ENCODE results near the gene AGPAT2.

The AGPAT2 gene

DNA sequence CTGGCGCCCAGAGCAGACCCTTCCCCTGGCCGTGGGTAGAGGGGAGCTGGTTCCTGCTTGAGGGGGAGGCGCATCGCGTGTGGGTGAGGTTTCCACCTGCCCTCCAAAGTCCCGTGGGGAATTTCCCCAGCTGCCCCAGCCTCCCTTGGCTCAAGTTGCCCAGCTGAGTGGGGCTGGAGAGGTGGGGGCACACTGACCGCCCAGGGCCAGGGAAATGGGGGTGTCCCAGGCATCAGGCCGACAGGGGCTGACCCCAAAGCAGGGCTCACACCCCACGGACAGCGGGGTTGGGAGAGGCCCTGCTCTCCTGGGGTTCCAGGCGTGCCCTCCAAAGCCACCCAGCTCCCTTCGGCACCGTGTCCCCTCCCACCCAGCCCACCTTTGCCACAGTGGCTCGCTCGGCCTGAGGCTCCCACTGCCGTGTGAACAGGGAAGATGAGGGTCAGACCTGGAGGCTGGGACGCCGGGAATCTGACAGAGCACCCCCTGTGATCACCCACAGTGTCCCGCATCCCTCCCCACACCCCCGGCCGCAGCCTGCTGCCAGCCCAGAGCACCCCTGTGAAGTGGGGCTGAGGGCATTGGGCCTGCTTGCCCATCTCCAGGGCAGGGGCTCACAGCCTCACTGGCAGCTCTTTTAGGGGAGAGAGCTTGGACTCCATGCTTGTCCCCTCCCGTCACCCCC is 25.5 kb downstream of the AGPAT2 start:
- DNase-seq (ENCODE audit: low spot score): no peak

GRCh38 chr9:136660971-136661550 is 26.2 kb downstream of the AGPAT2 start:
- no peak for DNase-seq (ENCODE audit: low spot score)

- DNase-seq (ENCODE audit: low spot score): no peak
Observed at GRCh38 chr9:136659861-136660784, 27.1 kb downstream of the AGPAT2 start.

- no peak for DNase-seq (ENCODE audit: low spot score)
Observed at GRCh38 chr9:136658849-136659535, 28.3 kb downstream of the AGPAT2 start.

GRCh38 chr9:136657974-136658848 is 29.0 kb downstream of the AGPAT2 start:
- DNase-seq (ENCODE audit: low spot score): no peak

DNA sequence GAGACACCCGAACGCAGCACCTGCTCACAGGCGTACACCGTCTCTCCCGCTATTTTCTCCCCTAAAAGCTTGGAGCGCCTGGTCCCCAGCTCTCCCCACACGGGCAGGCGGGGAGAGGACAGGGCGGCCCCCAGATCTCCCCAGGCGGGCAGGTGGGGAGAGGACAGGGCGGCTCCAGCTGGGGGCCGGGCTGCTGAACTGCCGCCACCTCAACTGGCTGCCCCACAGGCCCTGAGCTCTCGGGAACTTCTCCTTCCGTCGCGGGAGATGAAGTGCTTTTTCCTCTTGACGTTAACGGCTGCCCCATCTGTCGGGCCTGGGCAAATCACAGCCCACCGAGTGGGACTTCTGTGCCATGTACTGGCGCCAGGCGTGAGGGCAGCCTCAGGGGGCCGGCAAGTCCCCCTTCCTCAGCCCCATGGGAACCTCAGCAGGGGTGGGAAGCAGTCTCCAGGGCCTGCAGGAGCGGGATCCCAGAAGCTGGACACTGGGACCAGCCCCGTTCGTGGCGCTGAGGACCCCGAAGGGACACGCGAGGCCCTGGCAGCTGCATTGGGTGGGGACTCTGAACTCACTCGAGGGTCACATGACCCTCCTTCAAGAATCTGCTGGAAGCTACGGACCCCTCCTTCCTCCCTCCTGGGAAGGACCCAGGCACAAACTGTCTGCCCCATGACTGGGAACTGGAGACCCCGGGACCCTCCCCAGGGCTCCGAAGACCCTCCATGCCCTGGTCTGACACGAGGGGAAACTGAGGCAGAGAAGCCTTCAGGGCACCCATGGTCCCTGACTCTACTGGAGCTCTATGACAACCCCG is 30.3 kb downstream of the AGPAT2 start:
- DNase-seq (ENCODE audit: low spot score): no peak

DNA sequence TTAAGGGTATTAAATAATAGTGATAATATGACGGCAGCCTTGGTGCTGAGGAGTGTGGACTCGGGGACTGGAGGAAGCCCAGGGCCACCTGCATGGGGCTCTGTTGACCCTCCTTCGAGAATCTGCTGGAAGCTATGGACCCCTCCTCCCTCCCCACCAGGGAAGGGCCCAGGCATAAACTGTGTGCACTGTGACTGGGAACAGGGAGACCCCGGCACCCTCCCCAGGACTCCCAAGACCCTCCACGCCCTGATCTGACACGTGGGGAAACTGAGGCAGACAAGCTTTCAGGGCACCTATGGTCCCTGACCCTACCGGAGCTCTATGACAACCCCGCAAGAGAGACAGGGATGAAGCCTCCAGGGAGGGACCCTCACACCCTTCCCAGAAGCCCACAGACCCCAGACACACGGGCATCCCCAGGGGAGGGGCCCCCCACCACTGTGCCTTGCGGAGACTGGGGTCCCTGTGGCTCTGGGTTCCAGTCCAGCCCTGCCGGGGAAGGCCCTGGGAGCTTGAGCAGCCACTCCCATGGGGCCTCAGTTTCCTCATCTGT is 31.0 kb downstream of the AGPAT2 start:
- DNase-seq (ENCODE audit: low spot score): no peak

DNA sequence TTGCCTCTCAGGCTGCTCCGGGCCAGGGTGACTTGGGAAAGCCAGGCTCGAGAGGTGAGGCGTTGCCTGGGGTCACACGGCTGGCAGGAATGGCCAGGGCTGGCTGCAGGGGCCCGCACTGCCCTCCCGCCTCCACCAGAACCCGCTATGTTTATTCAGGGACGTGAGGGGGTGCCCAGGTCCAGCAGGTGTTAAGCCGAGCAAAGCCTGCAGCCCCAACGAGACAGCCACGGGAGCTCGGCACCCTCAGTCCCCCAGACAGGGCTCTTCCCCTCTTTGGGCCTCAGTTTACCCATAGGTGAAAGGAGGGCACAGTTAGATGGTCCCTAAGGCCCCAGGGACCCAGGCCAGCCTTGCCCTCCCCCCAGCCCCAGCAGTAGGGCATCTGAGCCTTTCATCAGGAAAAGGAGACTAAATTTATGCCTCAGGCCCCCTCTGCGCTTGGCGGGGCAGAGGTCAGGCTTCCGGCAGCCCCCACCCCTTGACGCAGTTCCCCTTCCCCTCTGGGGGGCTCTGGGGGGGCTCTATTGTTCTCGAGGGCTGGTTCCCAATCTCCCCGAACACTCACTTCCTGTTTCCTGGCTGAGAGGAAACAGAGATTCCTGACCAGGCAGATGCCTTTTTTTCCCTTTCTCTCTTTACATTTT is 31.6 kb downstream of the AGPAT2 start:
- no peak for DNase-seq (ENCODE audit: low spot score)

GRCh38 chr9:136654820-136655535 is 32.3 kb downstream of the AGPAT2 start:
- no peak for DNase-seq (ENCODE audit: low spot score)

DNA sequence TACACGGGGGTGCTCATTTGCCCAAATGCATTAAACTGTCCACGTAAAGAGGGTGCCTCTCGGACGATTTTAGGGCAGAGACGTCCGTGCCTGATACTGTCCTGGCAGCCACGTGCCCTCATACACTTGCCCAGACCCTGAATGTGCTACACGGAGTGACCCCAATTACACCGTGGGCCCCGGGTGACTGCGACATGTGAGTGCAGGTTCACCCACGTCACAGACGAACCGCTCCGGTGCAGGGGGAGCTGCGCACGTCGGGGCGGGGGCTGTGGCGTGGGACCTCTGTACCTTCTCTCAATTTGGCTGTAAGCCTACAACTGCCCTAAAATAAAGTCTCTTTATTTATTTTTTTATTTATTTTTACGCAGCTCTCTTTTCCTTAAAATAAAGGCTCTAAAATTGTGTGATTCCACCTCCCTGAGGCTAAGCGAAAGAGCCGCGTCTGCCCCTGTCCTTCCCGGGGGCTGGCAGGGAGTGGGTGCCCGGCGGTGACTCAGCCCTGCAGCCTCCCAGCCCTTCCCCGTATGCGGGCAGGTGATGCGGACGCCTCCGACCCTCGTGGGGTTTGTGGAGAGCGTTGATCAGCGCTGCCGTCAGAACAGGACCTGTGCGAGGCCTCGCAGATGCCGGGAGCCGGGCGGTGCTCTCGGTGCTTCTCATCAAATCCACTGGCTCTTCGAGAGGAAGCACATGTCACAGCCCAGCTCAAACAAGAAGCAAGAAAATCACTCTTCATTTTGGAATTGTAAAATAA is 33.8 kb downstream of the AGPAT2 start:
- DNase-seq (ENCODE audit: low spot score): no peak

DNA sequence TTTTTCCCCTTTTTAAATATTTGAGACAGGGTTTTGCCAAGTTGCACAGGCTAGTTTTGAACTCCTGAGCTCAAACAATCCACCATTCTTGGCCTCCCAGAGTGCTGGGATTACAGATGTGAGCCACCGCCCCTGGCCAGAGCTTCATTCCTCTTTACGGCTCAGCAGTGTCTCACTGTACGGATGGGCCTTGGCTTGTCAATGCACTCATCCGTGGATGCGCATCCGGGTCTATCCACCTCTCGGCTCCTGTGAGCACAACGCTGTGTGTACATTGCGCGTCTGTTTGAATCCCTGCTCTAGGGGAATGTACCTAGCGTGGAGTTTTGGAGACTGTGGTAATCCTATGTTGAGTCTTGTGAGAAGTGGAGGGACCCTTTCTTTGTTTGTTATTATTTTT is 35.4 kb downstream of the AGPAT2 start:
- no peak for DNase-seq (ENCODE audit: low spot score)

- DNase-seq (ENCODE audit: low spot score): no peak
Observed at GRCh38 chr9:136650648-136651047, 36.6 kb downstream of the AGPAT2 start.

GRCh38 chr9:136650021-136650420 is 37.2 kb downstream of the AGPAT2 start:
- no peak for DNase-seq (ENCODE audit: low spot score)

- no peak for DNase-seq (ENCODE audit: low spot score)
Observed at GRCh38 chr9:136648751-136649150, 38.5 kb downstream of the AGPAT2 start.

DNA sequence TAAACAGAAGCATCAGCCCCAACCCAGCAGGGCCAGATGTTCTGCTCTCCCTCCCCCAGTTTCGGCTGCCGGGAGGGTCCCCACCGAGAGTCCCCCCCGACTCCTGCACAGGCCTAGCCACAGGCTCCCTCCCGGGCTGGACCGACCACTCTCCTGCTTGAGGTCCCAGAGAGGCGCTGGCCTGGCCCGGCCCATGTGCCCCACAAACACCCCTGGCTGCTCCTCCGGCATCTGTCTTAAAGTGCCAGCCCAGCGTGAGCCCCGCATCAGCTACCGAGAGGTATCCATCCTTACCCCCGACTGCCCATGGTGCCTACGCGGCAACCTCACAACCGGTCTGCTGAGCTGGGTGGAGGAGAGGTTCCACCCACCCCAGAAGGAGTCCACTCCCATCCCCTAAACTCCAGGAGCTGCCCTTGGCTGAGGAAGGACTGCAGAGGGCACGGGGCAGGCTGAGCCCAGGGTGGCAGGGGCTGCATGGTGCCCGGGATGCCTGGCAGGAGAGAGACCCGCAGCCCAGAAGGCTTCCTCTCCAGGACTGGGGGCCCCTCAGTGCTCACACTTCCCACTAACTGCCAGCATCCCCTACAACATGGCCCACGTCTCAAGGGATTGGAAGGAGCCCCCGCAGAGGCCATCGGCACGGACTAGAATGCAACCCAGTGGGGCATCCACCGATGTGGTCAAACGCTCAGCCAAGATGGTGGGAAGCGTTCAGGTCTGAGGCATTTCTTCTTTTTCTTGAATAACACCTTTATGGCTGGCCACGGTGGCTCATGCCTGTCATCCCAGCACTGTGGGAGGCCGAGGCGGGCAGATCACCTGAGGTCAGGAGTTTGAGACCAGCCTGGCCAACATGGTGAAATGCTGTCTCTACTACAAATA is 40.2 kb downstream of the AGPAT2 start:
- no peak for DNase-seq (ENCODE audit: low spot score)

DNA sequence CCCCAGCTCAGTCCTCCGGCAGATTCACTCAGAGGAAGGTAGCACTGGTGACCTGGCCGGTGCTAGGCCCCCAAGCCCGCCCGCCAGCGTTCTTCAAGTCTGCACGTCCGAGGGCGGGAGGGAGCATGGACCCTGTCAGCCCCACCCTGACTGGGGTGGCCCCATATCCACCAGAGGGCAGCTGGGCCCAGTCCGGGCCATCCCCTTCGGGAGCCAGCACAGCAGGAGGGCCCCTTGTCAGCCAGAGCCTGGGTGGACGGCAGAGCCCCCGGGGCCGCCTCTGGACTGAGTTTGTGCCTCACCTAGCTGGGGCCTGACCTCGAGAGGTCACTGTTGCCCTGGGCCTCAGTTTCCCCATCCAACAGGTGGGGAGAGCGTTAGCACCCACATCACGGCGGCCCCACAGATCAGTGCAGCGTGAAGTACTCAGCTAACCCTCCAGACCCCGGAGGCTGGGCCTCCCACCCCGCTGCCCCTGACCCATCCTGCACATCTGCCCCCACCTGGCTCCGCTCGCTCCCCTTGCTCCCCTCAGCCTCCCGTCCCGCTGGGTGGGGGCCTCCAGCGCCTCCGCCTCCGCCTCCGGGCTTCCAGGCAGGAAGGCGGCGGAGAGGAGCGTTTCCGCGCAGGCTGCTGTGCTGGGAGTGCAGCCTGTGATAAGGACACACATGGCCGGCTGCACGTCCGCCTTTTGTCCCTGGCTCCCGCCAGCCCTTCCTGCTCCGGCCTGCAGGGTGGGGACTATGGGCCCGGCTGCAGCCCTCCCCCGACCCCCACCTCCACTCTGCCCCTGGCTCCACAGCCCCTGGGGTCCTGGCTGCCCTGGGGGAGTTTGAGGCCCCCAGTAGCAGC is 41.1 kb downstream of the AGPAT2 start:
- DNase-seq (ENCODE audit: low spot score): no peak

All from germinal center (tissue), 1 donor.